Stimulated activated CD4-positive, alpha-beta T cell treated with anti-CD3 and anti-CD28 coated beads, Interleukin-4, amount 100 ng/mL, for 1 hour (primary cell): Measurements from ENCODE around the gene RPUSD4.

Experiments
- DNase-seq: peaks from one replicate; pipeline ENCODE4 v3.0.0-alpha.2; 2020

The RPUSD4 gene

DNA sequence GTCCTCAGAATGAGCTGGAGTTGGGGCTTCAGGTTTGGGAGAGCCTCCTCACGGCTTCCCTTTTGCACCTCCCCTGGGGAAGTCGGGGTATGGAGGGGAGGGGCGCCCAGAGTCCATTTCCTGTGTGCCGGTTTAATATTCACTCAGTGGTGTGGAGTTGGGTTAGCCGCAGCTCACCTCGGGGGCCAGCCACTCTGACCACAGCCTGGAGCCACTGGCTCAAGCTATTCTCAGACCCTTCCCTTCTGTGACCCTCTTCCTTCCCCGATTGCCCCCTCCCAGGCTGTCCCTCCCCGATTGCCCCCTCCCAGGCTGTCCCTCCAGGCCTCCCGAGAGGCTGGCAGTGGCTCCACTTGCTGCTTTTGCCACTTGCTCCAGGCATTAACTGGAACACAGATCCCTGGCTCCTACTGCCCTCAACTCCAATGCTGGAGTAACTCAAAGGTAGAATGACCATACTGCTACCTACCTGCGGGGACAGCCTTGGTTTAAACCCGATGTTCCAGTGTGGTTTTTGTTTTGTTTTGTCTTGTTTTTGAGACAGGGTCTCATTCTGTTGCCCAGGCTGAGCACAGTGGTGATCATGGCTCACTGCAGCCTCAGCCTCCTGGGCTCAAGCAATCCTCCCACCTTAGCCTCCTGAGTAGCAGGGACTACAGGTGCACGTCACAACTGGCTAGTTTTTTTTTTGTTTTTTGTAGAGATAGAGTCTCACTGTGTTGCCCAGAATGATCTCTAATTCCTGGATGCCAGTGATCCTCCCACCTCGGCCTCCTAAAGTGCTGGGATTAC is 29.3 kb downstream of the RPUSD4 start:
- DNase-seq, result no peak

DNA sequence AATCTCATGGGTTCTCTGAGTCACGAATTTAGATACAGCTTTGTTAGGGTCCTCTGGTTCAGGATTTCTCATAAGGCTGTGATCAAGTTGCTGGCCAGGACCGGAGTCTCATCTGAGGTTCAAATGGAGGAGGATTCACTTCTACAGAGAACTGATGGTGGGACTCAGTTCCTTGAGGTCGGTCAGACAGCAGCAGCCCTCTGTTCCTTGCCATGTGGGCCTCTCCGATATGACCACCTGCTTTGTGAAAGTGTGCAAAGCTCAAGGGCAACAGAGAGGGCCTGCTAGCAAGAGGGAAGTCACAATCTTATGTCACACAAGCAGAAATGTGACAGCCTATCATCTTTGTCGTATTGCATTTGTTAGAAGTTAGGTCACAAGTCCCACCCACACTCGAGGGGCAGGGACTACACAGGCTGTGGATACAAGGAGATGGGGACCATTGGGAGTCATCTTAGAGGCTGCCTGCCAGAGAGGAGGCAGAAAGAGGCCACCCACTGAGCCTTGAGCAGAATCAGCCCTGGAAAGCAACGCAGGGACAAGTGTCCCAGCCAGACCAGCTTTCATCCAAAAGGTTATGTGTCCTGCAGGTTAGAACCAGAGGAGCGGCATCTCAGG is 34.5 kb downstream of the RPUSD4 start:
- DNase-seq, result no peak

DNA sequence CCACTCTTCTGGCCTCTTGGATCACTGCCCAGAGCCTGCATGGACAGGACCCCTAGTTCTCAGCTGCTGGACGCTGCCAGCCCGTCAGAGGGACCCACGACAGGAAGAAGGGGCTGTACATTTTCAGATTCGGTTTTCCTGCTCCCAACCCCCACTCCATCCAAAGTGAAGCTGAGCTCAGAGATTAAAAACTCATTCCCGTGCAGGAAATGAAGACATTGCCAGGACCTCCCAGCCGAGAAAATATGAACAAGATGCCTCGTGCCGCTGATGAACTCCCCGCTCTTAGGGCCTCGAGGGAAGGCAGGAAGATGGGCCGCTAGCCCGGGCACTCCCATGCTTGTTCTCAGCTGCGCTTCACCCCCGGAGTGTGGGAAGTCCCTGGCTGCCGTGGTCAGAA is 36.1 kb downstream of the RPUSD4 start:
- no peak for DNase-seq

DNA sequence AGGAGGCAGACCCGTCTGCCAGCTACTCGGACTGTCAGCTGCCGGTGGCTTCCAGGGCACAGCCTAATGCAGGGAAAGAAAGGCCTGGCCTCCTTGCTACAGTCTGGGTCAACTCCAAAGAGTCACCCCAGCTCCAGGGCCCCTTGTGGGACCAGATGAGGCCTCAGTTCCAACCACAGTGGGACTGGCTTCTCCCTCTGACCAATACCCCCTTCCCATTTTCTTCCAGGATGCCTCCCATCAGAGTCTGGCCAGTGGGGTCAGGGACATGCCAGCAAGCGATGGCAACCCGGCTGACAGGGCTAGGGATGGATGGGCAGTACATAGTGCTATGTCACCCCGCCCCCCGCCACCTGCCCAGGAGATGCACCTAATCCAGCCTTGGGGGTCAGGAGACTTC is 36.6 kb downstream of the RPUSD4 start:
- no peak for DNase-seq

DNA sequence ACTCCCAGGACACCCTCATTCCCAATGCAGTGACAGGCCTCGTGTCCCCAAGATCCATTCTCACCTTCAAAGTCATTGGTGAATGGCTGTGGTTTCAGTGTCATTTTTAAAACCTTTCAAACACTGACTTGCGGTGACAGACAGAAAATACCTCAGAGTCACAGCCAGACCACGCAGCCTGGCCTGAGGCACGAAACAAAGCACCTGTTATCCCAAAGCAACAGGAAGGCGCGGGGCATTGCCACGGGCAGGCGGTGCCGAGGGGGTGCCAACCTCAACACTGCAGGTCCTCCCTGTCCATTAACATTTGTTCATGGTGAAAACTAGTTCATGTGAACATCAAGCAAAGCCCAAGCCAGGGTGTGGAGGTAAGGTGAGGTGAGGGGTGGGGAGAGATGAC is 38.2 kb downstream of the RPUSD4 start:
- DNase-seq, result no peak

DNA sequence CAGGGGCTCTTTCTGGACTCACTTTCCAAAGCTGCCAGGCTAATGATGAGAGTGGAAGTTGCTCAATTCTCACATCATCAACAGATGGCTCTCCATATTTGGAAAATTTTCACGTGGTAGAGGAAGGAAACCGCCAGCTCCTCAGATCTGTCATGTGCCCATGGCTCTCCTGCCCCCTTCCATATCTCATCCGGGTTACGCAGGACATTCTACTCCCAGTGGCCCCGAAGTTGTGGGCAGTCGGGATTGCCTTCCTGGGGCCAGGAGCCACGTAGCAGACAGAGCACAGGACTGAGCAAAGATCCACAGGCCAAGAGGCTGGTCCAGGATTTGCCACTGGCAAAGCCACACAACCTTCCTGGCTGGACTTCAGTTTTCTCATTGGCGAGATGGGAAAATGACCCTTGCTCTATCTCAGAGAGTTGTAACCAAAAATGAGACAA is 38.8 kb downstream of the RPUSD4 start:
- DNase-seq, result no peak

DNA sequence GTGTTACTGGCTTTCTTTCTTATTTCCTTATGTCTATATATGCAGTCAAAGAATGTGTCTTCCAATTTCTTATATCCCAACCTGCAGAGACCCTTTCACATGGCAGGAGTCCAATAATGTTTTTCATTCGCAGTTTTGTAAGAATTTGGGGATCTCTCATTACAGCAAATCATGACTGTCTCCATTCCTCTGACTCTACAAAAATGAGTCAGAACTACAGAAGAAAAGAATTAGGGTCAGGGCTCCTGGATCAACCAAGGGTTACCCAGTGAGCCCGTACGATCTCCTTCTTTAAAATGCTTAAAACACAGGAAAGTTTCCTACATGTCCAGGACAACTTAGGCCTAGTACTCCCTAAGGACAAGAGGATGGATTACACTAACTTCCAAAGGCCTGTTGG is 42.2 kb downstream of the RPUSD4 start:
- DNase-seq, result no peak

DNA sequence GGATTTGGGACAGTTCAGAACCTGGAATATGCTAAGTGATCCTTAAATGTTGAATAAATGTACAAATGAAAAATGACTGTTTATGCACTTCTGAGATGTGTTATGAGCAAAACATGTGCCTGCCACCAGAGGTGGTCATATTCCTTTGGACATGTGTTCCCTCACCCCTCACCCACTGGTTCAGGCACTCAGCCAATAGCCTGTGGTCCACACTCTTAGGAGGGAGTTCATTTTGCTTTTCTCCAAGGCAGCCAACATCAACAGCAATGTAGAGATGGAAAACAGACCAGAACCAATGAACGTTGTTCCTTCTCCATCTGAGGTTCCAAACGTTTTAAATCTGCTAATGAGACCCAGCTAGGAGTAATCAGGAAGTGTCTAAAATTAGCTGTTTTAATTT is 44.0 kb downstream of the RPUSD4 start:
- no peak for DNase-seq

DNA sequence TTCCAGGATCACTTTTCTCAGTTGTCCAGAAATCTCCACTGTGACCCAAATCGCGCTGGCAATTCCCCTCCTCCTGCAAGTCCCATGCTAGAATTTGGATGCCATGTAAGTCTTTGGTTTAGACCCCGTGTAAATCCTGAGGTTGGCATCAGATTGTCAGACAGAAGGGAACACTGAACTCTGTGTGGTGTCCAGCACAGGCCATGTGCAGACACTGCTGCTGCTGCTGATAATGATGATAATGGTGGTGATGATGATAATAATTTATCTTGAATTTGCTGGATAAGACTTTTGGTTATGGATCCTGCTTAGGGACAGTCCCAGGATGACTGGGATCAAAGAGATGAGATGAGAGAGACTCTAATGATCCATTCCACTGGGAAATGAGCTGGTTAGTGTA is 45.0 kb downstream of the RPUSD4 start:
- DNase-seq, result no peak

DNA sequence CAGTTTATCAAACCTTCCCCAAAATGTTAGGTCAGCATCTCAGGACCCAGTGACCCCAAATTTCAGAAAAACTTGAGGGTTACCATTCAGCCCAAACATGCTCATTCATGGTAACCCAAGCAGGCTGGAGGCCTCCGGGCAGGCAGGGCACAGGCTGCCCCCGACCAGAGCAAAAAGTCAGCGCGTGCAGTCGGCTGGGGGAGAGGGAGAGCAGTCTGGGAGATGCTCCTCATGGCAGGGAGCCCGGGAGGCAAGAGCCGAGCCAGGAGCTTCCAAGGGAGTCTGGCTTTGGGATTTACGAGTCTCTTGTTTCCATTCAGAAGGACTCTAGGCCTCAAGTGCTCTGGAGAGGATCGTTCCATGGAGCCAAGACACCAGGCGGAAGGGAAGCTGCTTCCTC is 45.7 kb downstream of the RPUSD4 start:
- no peak for DNase-seq

DNA sequence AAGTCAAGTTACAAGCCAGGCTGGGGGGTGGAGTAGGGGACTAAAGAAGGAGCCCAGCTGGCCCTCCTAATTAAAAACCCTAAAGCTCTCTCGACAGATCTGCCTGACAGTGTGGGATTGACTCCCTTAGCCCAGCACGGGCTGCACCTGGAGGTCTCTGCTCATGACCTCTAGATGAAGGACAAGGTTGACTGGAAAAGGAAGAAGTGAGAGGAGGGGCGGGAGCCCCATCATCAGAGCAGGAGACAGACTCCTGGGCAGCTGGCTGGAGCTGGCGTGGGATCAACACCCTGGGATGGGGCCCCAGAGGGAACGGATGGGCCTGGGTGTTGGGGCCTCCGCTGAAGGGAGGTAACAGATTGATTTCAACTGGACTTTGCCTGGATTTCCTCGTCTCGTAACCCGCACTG is 46.1 kb downstream of the RPUSD4 start:
- DNase-seq, result no peak

DNA sequence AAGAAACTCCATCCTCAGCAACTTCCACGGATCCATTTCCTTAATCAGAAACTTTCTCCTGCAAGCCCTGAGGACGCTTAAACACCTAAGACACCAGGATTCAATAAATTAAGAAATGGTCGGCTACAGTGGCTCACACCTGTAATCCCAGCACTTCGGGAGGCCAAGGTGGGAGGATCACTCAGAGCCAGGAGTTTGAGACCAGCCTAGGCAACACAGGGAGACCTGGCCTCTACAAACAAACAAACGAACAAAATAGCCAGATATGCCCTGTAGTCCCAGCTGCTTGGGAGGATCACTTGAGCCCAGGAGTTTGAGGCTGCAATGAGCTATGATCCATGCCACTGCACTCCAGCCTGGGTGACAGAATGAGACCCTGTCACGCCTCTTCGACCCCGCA is 46.7 kb downstream of the RPUSD4 start:
- DNase-seq, result no peak

DNA sequence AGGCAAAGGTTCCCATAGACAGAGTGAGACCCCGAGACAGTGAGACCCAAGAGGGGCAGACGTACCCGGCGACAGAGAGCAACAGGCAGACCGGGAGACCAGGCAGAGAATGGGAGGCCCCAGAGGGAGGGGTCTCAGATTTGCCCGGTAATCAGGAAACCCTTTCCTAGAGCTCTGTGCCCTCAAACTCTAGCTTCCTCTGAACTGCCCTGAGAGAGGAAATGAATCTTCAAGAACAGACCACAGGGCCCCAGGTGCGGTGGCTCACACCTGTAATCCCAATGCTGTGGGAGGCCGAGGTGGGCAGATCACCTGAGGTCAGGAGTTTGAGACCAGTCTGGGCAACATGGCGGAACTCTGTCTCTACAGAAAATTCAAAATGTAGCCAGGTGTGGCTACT is 47.7 kb downstream of the RPUSD4 start:
- DNase-seq, result no peak

DNA sequence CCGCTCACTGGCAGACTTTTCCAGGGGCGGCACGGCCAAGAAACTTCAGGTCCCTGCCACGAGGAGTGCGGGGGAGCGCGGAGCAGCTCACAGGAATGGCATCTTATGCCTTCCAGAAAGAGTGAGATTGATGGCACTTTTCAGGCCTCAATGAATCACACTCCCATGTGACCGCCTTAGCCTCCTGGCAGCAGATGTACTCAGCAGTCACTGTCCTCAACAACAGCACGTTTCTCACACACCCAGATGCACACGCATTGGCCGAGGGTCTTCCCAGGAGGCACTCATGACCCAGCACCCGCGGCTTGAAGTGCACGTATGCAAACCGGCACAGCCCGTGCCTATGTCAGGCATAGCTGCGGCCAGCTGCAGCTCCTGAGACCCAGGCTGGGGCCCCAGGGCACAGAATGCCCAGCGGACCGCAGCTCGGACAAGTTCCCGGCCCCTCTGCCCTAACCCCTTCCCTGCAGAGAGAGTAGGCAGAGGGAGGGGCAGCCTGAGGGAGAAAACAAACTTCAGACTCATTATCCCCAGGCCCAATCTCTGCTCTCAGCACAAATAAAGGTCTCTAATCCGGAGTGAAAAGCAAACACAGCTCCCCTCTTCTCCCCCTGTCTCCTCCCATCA is 48.3 kb downstream of the RPUSD4 start:
- DNase-seq, result no peak

DNA sequence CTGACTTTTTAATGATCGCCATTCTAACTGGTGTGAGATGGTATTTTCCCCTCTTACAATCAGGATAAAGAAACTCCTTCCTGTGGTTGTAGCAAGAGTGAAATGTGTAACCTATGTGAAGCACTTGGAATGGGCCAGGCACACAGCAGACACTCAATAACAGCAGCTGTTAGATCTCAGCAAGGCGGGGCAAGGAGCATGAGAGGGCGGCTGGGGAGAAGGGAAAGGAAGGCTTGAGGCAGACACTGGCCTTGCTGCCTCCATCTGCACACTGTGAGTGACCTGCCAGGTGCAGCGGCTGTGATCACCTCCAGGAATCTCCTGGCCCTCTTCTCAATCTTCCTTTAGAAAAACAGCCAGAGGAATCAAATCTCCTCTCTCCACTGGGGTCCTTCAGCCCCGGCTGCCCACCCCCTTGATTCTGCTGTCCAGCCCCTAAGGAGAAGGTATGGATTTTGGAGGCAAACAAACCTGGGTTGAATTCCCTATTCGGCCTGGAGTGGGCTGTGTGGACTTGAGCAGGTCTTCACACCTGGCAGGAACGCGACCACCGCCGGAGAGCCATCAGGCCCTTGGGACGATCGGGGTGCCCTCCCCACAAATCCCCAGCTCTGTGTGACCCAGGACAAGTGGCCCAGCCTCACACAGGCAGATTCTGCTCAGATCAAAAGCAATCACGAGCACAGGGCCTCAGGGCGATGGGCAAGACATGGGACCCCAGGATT is 49.0 kb downstream of the RPUSD4 start:
- no peak for DNase-seq

DNA sequence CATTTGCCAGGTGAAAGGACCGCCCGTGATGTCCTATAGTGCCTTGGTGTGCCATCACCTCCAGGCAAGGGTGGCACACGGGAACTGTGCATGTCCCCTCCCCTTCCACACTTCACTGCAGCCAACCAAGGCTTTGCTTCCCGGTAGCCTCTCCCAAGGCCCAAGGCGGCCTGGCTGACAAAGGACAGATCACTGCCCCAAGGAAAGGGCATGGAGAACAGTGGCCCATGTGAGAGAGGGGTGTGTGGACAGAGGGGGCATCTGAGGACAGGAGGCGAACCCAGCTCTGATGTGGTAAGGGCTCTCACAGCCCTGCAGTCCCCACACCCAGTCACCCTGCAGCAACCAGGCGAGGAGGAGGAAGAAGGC is 50.4 kb downstream of the RPUSD4 start:
- no peak for DNase-seq

DNA sequence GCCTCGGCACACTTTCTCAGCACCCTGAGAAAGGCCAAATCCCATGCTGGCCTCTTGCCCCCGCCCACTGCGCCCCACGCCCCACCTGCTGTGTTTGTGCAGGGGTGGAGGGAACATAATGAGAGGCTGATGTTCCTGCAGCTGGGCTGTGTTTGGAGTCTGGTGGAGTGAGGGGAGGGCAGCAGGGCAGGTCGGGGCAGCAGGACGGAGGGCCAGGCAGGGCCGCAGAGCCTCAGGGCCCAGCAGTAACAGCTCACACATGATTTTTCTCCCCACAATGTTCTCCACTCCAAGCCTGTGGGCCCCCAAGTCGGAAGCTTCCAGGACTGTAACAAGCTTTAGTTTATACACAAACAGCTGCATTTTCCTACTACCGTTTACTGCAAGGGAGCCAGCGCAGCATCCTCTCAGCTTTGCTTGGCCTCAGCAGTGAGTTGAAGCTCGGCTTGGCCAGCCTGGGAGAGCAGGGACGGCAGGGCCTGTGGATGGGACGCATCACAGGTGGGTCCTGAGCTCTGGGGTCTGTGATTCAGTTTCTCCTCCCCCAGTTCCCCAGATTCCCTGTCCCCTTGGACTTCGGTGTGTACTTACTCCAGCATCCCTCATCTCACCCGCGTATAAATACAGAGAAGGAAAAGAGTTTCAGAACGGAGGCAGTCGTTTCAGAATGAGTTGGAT is 51.0 kb downstream of the RPUSD4 start:
- no peak for DNase-seq

DNA sequence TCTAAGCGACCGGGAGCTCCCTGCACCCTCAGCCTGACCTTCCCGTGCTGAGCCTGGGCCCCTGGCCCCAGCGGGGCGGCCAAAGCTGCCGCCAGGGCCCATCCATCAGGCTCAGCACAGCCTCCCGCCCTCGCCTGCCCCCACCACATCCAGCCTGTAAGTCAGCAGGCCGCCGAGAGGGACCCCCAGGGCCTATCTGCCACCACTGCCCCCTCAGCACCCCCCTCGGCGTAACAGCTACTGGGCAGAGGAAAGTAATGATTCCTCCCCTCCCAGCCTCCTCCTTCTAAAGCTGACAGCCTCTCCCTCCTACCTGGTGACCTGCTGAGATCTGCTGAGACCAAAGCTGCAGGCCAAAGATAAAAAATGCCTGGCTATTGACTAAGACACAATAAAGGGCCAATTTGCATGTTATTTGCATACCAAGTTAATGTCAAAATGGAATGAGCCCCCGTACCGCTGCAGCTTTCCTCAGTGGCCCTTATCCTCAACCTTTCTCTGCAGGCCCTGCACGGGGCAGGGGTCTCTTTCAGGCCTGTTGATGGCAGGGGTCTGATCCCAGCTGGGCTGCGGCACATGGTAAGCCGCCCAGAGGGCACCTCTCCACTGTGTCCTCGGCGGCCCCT is 51.6 kb downstream of the RPUSD4 start:
- DNase-seq, result no peak

DNA sequence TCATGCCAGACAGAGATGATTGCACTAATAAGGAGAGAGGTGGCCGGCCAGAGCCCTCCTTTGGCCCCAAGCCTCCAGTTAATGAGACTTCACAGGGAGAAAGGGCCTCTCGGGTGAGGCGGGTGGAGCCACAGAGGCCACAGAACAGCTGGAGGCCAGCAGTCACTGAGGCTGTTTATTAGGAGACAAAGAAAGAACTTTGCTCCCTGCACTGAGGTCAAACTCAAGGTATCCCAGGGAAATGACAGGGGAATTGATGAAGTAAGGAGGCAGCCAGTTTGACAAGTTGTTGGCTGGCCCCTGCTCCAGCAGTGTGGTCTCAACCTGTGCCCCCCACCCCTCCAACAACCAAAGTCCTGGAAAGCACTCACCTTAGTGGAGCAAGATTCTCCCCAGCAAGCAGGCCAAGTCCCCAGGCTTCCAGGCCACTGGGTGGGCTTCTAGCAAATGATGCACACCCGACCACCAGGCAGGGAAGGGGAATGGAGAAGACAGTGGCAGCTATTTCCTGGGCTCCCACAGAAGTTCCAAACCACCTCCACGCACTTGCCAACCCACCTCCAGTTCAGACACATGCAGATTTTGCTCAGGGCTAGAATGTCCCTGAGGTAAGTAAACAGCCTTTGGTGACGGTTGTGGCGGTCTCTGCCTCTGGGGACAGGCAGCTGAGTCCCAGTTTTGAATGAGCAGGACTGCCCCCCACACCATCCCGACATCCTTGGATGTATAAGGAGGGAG is 53.2 kb downstream of the RPUSD4 start:
- no peak for DNase-seq

DNA sequence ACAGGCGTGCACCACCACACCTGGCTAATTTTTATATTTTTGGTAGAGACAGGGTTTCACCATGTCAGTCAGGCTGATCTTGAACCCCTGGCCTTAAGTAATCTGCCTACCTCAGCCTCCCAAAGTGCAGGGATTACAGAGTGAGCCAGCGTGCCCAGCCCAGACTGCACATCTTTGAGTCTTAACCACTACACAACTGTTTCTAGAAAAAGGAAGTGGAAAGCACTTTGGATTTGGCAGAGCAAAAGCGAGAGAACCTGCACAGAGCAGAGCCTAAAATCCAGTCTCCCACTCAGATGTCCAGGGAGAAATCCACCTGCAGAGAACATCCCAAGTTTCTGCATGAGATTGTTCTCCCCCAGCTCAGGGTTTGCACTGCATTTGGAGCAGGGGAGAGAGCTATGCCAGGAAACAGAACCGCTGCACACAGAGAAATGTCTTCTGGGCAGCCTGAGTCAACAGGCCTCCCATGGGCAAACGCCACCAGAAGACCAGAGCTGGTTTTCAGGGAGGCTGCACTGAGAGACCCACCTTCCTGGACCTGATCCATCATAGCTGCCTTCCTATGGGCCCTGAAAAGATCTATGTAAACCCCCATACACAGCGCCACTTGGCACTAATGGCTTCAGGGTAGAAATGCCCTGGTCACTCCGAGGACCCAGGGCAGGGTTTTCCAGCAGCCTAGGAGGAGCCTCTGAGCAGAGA is 54.0 kb downstream of the RPUSD4 start:
- DNase-seq, result no peak

DNA sequence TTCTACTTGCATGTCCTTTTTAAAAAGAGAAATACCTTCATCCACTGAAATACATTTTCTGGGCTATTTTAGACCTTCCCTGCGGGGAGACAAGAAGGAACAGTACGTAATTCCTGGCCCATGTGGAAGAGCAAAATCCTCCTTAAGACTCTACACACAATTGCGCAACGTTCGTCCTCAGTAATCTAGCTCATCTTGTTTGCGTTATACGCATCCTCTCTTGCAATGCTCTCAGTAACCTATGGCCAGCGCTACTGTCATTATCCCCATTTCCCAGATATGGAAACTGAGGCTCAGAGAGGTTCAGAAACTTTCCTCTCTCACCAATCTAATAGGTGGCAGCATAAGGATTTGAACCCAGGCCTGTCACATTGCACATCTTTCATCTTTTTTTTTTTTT is 54.6 kb downstream of the RPUSD4 start:
- no peak for DNase-seq
